ENCODE measurements around the gene TFF2.

The TFF2 gene

GRCh38 chr21:42324896-42325295 is 25.9 kb downstream of the TFF2 start:
- no peak for DNase-seq (ENCODE audit: low read depth in 2 of 3, low spot score in 1 of 3)

GRCh38 chr21:42321845-42322244 is 28.9 kb downstream of the TFF2 start:
- DNase-seq (ENCODE audit: low read depth in 2 of 3, low spot score in 1 of 3), result no peak

- no peak for DNase-seq (ENCODE audit: low read depth in 2 of 3, low spot score in 1 of 3)
These were observed 29.6 kb downstream of the TFF2 start for GRCh38 chr21:42321231-42321630.

GRCh38 chr21:42320791-42321190 is 30.0 kb downstream of the TFF2 start:
- DNase-seq (ENCODE audit: low read depth in 2 of 3, low spot score in 1 of 3), result no peak

GRCh38 chr21:42319851-42320572 is 30.8 kb downstream of the TFF2 start:
- DNase-seq (ENCODE audit: low read depth in 2 of 3, low spot score in 1 of 3), result no peak

- DNase-seq (ENCODE audit: low read depth in 2 of 3, low spot score in 1 of 3), result no peak
These were observed 31.4 kb downstream of the TFF2 start for GRCh38 chr21:42319376-42319775.

- no peak for DNase-seq (ENCODE audit: low read depth in 2 of 3, low spot score in 1 of 3)
These were observed 32.7 kb downstream of the TFF2 start for GRCh38 chr21:42317826-42318746.

GRCh38 chr21:42317341-42317741 is 33.5 kb downstream of the TFF2 start:
- no peak for DNase-seq (ENCODE audit: low read depth in 2 of 3, low spot score in 1 of 3)

GRCh38 chr21:42316891-42317290 is 33.9 kb downstream of the TFF2 start:
- no peak for DNase-seq (ENCODE audit: low read depth in 2 of 3, low spot score in 1 of 3)

GRCh38 chr21:42315296-42315891 is 35.4 kb downstream of the TFF2 start, which contains the start of gene TFF3:
Gene TFF3 (minus strand): TSS chr21:42315409. CDS start chr21:42315374, 35 bp downstream.
- DNase-seq (ENCODE audit: low read depth in 2 of 3, low spot score in 1 of 3), result no peak

- no peak for DNase-seq (ENCODE audit: low read depth in 2 of 3, low spot score in 1 of 3)
These were observed 36.0 kb downstream of the TFF2 start for GRCh38 chr21:42314616-42315295.

- DNase-seq (ENCODE audit: low read depth in 2 of 3, low spot score in 1 of 3), result no peak
These were observed 37.3 kb downstream of the TFF2 start for GRCh38 chr21:42313501-42313969.

GRCh38 chr21:42312626-42313104 is 38.1 kb downstream of the TFF2 start:
- DNase-seq (ENCODE audit: low read depth in 2 of 3, low spot score in 1 of 3), result no peak

- no peak for DNase-seq (ENCODE audit: low read depth in 2 of 3, low spot score in 1 of 3)
These were observed 38.8 kb downstream of the TFF2 start for GRCh38 chr21:42311816-42312625.

GRCh38 chr21:42311160-42311559 is 39.6 kb downstream of the TFF2 start:
- DNase-seq (ENCODE audit: low read depth in 2 of 3, low spot score in 1 of 3), result no peak

GRCh38 chr21:42310411-42311001 is 40.3 kb downstream of the TFF2 start:
- no peak for DNase-seq (ENCODE audit: low read depth in 2 of 3, low spot score in 1 of 3)

GRCh38 chr21:42309753-42310213 is 41.0 kb downstream of the TFF2 start:
- DNase-seq (ENCODE audit: low read depth in 2 of 3, low spot score in 1 of 3), result peak; percentile 52 to 72 (median 64)

GRCh38 chr21:42308914-42309752 is 41.7 kb downstream of the TFF2 start:
- DNase-seq (ENCODE audit: low read depth in 2 of 3, low spot score in 1 of 3), result no peak
